NCI-H2227 treated with DMSO at 0.1 percent for 48 hours (cell line): ENCODE data around the gene CSTA.

Source experiments
- DNase-seq: peaks from one replicate; lab custom pipeline; 2025; lab: John Stamatoyannopoulos, UW

CSTA gene

DNA sequence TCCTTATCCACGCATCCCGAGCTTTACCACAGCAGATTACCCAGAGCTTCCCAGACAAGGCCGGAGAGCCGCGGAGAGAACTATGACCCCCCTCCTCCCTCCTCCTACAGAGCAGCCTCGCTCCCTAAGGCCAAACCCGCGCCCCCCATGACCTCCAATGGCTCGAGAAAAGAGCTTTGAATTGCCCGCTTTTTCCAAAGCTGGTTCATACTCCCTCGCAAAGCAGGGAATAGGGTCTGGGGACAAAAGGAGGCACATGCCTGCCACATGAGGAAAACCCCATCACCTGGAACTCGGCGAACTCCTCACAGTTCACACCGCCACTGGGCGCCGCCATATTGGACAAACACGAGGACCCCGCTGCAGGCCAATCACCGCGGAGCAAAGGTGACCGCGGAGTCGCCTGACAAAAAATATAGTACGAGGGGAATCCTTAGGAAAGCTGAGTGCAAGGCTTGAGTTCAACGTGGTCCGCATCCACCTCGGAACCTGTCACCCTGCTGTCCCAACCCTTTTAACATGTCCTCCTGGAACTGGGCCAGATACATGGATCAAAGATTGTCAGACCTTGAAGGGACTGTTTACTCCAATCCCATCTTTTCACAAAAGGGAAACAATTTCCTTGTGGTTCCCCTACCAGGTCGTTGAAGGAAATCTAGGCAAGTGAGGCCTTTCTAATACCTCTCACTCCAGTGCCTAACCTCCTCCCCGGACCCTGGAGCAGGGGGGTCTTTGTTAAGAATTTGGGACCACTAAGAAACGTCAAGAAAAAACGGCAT, 58.0 kb downstream of the CSTA start, which contains the start of gene MIX23:
Gene MIX23, minus strand, starts transcription at position 344 of the 779 bp plus-strand sequence. Its CDS starts 7 bp downstream, at position 337.
- peak; percentile 74 for DNase-seq

DNA sequence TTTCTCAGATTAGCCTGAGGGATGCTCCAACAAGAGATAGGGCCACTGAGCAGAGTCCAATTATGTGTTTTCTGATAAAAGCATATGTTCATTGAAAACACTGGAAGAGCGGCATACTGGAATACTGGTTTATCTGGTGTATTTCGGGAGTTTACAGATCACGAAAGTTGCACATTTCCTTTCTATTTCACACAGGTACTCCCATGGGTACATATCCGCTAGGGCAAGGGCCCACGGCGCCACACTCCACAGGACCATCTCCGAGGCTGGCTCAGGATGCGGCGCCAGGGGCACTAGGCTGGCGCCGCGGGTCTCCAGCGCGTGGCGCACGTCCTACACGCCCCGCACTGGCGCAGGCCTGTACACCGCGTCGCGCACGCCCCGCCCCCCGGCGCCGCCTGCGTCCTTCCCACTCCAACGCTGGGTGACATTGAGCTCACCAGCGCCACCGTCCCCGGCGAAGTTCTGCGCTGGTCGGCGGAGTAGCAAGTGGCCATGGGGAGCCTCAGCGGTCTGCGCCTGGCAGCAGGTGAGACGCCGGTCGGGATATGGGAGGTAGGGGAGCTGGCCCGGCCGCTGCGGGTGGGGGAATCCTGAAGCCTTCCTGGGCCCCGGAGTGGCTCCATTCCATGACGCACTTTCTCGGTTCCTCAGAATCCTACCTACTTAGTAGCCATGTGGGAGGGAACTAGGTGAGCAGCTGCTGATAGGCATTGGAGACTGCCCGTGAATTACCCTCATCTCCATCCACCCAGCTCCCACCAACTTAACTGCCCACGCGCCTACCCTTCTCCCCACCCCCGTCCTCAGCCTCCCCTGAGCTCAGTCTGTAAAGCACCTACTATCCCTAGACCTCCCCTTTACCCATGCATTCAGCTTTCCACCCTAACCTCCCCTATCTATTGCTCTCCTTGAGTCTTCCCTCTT, 59.0 kb downstream of the CSTA start, which contains the start of gene FAM162A:
Gene FAM162A, plus strand, starts transcription at position 412 of the 927 bp plus-strand sequence. Its CDS starts 84 bp downstream, at position 496.
- peak; percentile 82 for DNase-seq

DNA sequence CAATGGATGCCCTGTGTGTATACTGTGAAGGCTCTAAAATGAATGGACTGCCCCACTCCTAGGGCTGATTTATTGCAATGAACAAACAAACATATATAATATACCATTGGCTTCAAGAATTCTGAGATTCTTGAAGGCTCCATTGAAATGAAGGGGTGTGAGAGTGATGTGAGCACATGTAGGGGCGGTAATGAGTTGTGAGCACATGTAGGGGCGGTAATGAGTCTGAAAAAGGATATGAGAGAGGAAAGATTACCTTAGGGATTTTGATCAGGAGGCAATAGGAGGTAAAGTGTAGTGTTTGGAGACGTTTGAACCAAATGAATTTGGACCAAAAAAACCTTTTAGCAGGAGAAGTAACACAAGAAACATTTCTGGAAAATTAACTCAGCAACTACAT, 62.7 kb downstream of the CSTA start:
- DNase-seq: no peak

DNA sequence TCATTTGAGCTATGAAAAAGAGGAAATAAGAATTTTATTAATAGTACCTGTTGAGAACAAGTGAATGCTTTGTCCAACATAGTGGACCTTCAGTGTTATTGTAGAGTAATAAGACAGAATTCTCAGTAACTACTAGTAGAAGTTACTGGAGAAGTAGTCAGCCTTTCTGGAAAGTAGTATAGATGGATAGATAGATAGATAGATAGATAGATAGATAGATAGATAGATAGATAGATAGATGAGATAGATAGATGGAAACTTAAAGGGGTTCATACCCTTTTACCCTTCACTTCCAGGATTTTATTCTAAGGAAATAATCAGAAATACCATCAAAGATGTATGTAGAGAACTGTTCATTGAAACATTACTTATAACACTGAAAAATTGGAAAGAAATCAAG, 64.1 kb downstream of the CSTA start:
- DNase-seq: no peak

DNA sequence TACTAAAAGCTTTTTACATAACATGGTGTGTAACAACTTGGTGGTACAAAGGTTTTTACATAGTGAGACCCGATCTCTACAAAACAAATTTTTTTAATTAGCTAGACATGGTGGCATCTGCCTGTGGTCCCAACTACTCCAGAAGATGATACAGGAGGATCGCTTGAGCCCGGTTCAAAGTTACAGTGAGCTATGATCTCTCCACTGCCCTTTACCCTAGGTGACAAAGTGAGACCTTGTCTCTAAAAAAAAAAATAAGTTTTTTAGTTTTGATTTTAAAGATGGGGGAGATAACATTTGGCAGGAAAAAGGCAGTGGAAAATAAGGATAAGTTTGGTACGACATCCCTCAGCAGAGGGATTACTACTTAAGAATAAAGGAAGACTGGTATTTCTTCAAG, 64.8 kb downstream of the CSTA start:
- DNase-seq: no peak

GRCh38 chr3:122390665-122391064, 65.6 kb downstream of the CSTA start:
- no peak for DNase-seq
